Lower leg skin (tissue), 3 donors: Measurements from ENCODE around the gene IPMK.

ENCODE experiments used
- POLR2A ChIP-seq, 2 donors: fragments of 450-650 bp; IDR thresholded peaks; one replicate each; pipeline ENCODE4 v1.6.1; 2016 to 2017; ENCODE audit warnings: antibody characterized with exemption in 2 of 2, mild to moderate bottlenecking in 1 of 2, moderate library complexity in 1 of 2
- TF ChIP-seq, protein P1 (sequence below), 3 donors: fragments of 450-650 bp; IDR thresholded peaks; one replicate each; pipeline ENCODE4 v1.5.1; 2016; ENCODE audit warnings: antibody characterized with exemption in 3 of 3, mild to moderate bottlenecking in 3 of 3, moderate library complexity in 2 of 3

- TF ChIP-seq POLR2A (IDR thresholded peaks at IDR 0.05), result no peak
- TF ChIP-seq, protein P1, sequence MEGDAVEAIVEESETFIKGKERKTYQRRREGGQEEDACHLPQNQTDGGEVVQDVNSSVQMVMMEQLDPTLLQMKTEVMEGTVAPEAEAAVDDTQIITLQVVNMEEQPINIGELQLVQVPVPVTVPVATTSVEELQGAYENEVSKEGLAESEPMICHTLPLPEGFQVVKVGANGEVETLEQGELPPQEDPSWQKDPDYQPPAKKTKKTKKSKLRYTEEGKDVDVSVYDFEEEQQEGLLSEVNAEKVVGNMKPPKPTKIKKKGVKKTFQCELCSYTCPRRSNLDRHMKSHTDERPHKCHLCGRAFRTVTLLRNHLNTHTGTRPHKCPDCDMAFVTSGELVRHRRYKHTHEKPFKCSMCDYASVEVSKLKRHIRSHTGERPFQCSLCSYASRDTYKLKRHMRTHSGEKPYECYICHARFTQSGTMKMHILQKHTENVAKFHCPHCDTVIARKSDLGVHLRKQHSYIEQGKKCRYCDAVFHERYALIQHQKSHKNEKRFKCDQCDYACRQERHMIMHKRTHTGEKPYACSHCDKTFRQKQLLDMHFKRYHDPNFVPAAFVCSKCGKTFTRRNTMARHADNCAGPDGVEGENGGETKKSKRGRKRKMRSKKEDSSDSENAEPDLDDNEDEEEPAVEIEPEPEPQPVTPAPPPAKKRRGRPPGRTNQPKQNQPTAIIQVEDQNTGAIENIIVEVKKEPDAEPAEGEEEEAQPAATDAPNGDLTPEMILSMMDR (IDR thresholded peaks at IDR 0.05), result no peak
Measured at GRCh38 chr10:58282615-58283014, 14.9 kb upstream of the IPMK start.
